Heart right ventricle (tissue), 16 donors: Measurements from ENCODE around the gene SP1. TPM values are rescaled to one million over a fixed set of nuclear protein-coding genes. Genes with fewer than 3 reads are reported as not detected.
"Not testable (repeated sequence)": the region's sequence is repeated elsewhere in the genome, so short reads cannot be mapped to it uniquely, and the experiment has no call there.

ENCODE experiments used
- ATAC-seq, 8 donors: fragments of 200-7000 bp; cut with Tn5 transposase; one replicate each; pipeline ENCODE4 v1.9.1; 2020; ENCODE audit warnings: mild to moderate bottlenecking in 8 of 8, moderate library complexity in 8 of 8, moderate number of reproducible peaks in 1 of 8
- DNase-seq, 2 donors: peaks; one replicate each; pipeline ENCODE4 v3.0.0-alpha.2; 2020
- H3K27ac ChIP-seq, 10 donors: fragments of 200-600 bp; sonication (generic) in 2 of 10; one replicate each; pipeline versions ENCODE4 v1.5.0 to v1.8.0; 2020 to 2022; ENCODE audit warnings: mild to moderate bottlenecking in 3 of 10
- H3K27me3 ChIP-seq, 7 donors: fragments of 200-600 bp; one replicate each; pipeline ENCODE4 v1.8.0; 2021 to 2022; ENCODE audit warnings: mild to moderate bottlenecking in 2 of 7
- H3K36me3 ChIP-seq, 9 donors: fragments of 200-600 bp; sonication (generic) in 1 of 9; one replicate each; pipeline versions ENCODE4 v1.5.0 to v1.8.0; 2020 to 2022; ENCODE audit warnings: mild to moderate bottlenecking in 2 of 9
- H3K4me1 ChIP-seq, 9 donors: fragments of 200-600 bp; sonication (generic) in 1 of 9; one replicate each; pipeline versions ENCODE4 v1.5.0 to v1.8.0; 2020 to 2022; ENCODE audit warnings: mild to moderate bottlenecking in 4 of 9
- H3K4me3 ChIP-seq, 10 donors: fragments of 200-600 bp; sonication (generic) in 2 of 10; one replicate each; pipeline versions ENCODE4 v1.5.0 to v1.8.0; 2020 to 2022; ENCODE audit warnings: mild to moderate bottlenecking in 7 of 10, moderate library complexity in 2 of 10
- H3K9me3 ChIP-seq, 11 donors: fragments of 200-600 bp in 10 of 11; sonication (generic) in 2 of 11; one replicate each; pipeline versions ENCODE4 v1.5.0 to v1.8.0; 2013 to 2022; ENCODE audit warnings: mild to moderate bottlenecking in 2 of 11, control low read depth in 1 of 11, moderate library complexity in 1 of 11
- WGBS, 2 donors: extraction: QIAGEN DNeasy Blood & Tissue Kit; methylation state at CpG; one replicate each; pipeline ENCODE4 v1.1.7; 2013; ENCODE audit warnings: inconsistent platforms in 1 of 2; 5-methylcytosine and 5-hydroxymethylcytosine counted together
- intact Hi-C, 10 donors: fragments of 100-400 bp; cut with DNase I; formaldehyde crosslinking; loops; one replicate each; pipeline versions ENCODE4 v1.11.1 to v1.14.2; 2022
- long read RNA-seq, 3 donors: library from polyadenylated mRNA; unstranded; transcript quantifications; one replicate each; pipeline ENCODE4 v2.0.0, GENCODE V29; 2020 to 2021
- polyA plus RNA-seq, 2 donors: library from polyadenylated mRNA; stranded (reverse); fragments of 200-250 nt; gene quantifications; one replicate each; pipeline ENCODE4 v1.2.3, GENCODE V29; 2013
- total RNA-seq, 10 donors: library from RNA; stranded (reverse); fragmentation: NEBNext Ultra II Directional in 3 of 10; extraction: Animal tissue kit (Norgen Biotek cat#: 25700) in 3 of 10; gene quantifications; one replicate each; pipeline versions ENCODE4 v1.2.1 to v1.2.4, GENCODE V29; 2021 to 2023
- TF ChIP-seq, protein P1 (sequence below), 9 donors: fragments of 200-600 bp; sonication (generic) in 2 of 9; IDR thresholded peaks; one replicate each; pipeline versions ENCODE4 v1.5.0 to v1.8.0; 2021 to 2022; ENCODE audit warnings: antibody characterized with exemption in 9 of 9, mild to moderate bottlenecking in 5 of 9, moderate library complexity in 1 of 9
- donor health status: Arrhythmogenic right ventricular cardiomyopathy.
- donor health status: ischemic (EF 13 %, LVEDD 7.1; RV severe dilation, severe dysfunction).
- donor health status: healthy with polysubstance abuse.
- donor health status: DM: no; HTN: yes; CAD: no.
- donor health status: DM: no; HTN: no; CAD: no.
- donor health status: ischemic (EF 25% LVEDD 6.9; RV normal size, moderate dysfunction).
- donor health status: ischemic (EF 25% LVEDD 5.7; RV mildly dilated, moderate dysfunction).
- donor health status: healthy.
- donor health status: DM: yes; HTN: yes; CAD: no.
- donor health status: Ischemic cardiomyopathy.
- donor health status: ischemic (EF 35%, LVEDD 5.7; RV mildly dilated, moderate dysfunction).
- donor health status: nonischemic (EF 11% LVEDD 7.7; RV severe dilation, severe dysfunction).
- donor health status: DM: yes; HTN: yes; CAD: no.
- donor health status: PGD.
- donor health status: ischemic (EF 29% LVEDD 5.4; RV normal size, mild dysfunction).
- donor health status: nonischemic (EF 23%, LVEDD 6.1; RV moderate dilation, normal function).

SP1 gene
- total RNA-seq: 10 to 100 TPM; 27.2 to 42.4 (median 32.3) TPM
- polyA plus RNA-seq: 1 to 10 TPM; 7.8 to 8.8 TPM
- long read RNA-seq, donor 1, partial matches to known transcripts: 0 of 7 reads
- long read RNA-seq, donor 1, other reads (novel, unspliced or antisense): 4 of 7 reads
- long read RNA-seq, donor 2, partial matches to known transcripts: 1 of 1 reads
- long read RNA-seq, donor 2, other reads (novel, unspliced or antisense): 0 of 1 reads
- long read RNA-seq, donor 3, partial matches to known transcripts: 0 of 4 reads
- long read RNA-seq, donor 3, other reads (novel, unspliced or antisense): 3 of 4 reads

DNA sequence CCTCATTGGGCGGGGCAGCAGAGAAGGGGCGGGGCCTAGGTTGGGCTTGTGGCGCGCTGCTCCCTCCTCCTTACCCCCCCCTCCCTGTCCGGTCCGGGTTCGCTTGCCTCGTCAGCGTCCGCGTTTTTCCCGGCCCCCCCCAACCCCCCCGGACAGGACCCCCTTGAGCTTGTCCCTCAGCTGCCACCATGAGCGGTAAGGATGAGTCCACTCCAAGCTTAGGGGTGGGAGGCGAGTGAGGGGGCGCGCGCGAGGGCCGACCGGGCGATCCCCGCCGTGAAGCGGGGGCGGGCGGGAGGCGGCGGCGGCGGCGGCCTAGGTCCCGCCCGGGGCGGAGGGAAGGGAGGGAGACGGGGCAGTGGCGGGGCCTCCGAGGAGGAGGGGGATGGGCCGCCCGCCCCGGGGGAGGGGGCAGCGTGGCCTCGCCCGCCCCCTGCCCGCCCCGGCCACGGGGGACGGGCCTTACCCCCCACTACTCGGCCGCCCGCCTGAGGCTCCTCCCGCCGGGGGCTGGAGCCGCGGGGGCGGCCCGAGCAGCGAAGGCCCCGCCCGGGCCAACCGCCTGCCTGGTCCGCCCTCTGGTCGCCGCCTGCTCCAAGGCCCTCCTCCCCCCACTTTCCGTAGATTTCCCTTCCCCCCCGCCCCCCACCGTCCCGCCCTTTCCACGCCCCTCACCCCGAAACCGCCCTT is at the start of gene SP1:
Gene SP1, plus strand, starts transcription at position 73 of the 690 bp plus-strand sequence. Its CDS starts 116 bp downstream, at position 189.
- WGBS, 2 donors: 0% methylated on average over 27 to 60 of the region's 71 CpGs
- peak; percentile 54 to 82 (median 72) for ATAC-seq
- Histone ChIP-seq H3K9me3 (no peaks in the 10 kb centered on the region), H3K4me3 (peak within 1 kb of the TSS; percentile 44 to 88 (median 64)), H3K4me1 (peaks cover 20 to 53% (median 51%) of the 10 kb centered on the region in 9 donors), H3K27me3 (no peaks in the 10 kb centered on the region), H3K36me3 (peaks cover 0 to 41% (median 33%) of the 10 kb centered on the region in 9 donors), H3K27ac (peak within 1 kb of the TSS; percentile 92 to 99 (median 98))
- peak; percentile 93 to 97 for DNase-seq
- TF ChIP-seq, protein P1, sequence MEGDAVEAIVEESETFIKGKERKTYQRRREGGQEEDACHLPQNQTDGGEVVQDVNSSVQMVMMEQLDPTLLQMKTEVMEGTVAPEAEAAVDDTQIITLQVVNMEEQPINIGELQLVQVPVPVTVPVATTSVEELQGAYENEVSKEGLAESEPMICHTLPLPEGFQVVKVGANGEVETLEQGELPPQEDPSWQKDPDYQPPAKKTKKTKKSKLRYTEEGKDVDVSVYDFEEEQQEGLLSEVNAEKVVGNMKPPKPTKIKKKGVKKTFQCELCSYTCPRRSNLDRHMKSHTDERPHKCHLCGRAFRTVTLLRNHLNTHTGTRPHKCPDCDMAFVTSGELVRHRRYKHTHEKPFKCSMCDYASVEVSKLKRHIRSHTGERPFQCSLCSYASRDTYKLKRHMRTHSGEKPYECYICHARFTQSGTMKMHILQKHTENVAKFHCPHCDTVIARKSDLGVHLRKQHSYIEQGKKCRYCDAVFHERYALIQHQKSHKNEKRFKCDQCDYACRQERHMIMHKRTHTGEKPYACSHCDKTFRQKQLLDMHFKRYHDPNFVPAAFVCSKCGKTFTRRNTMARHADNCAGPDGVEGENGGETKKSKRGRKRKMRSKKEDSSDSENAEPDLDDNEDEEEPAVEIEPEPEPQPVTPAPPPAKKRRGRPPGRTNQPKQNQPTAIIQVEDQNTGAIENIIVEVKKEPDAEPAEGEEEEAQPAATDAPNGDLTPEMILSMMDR (IDR thresholded peaks at IDR 0.05): no peak
- intact Hi-C loops: loop anchor here in 3 of 10 donors (1.0 to 5.0 kb wide), 4 partner anchors 27 to 61 kb away; partner anchors contain the start of genes AAAS (in 1 of the 3) and PRR13 (in 1 of the 3)

GRCh38 chr12:53330671-53331070 is 49.3 kb upstream of the SP1 start:
- intact Hi-C loops: no loop called here
- Histone ChIP-seq H3K4me3 (no peak overlapping the region), H3K9me3 (no peaks in the 10 kb centered on the region), H3K27me3 (peaks cover 0 to 69% (median 19%) of the 10 kb centered on the region in 7 donors), H3K4me1 (peaks cover 0 to 7% (median 5%) of the 10 kb centered on the region in 9 donors), H3K27ac (peak overlapping the region in 1 of 10 donors; percentile 15), H3K36me3 (no peaks in the 10 kb centered on the region)
- no peak for DNase-seq
- 50 to 52% methylated on average over 5 of the region's 5 CpGs for WGBS, 2 donors
- ATAC-seq: no peak
- TF ChIP-seq, protein P1 (IDR thresholded peaks at IDR 0.05): no peak

DNA sequence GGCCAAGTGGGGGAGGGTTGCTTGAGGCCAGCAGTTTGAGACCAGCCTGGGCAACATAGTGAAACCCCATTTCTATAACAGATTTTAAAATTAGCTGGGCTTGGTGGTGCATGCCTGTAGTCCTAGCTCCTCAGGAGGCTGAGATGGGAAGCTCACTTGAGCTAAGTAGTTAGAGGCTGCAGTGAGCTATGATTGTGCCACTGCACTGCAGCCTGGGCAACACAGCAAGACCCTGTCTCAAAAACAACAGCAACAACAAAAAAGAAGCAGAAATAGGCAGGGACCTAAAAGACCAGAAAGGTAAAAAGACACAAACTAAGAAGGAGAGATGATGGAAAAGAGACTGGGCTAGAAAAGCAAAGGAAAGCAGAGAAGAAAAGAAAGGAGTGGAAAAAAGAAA is 47.6 kb upstream of the SP1 start:
- peaks cover 0 to 70% (median 27%) of the 10 kb centered on the region in 7 donors for H3K27me3 ChIP-seq
- H3K36me3 ChIP-seq, ATAC-seq, DNase-seq, H3K4me3 ChIP-seq, intact Hi-C loops, H3K4me1 ChIP-seq, H3K9me3 ChIP-seq, H3K27ac ChIP-seq: not testable (repeated sequence)

- no peak overlapping the region for H3K4me3 ChIP-seq
- intact Hi-C loops: no loop called here
- peaks cover 0 to 71% (median 27%) of the 10 kb centered on the region in 7 donors for H3K27me3 ChIP-seq
- no peak overlapping the region for H3K27ac ChIP-seq
- ATAC-seq: no peak
- H3K36me3 ChIP-seq: no peaks in the 10 kb centered on the region
- TF ChIP-seq, protein P1 (IDR thresholded peaks at IDR 0.05): no peak
- WGBS, 2 donors: 44 to 52% methylated on average over 15 of the region's 15 CpGs
- peaks cover 0 to 5% (median 0%) of the 10 kb centered on the region in 9 donors for H3K4me1 ChIP-seq
- DNase-seq: no peak
- H3K9me3 ChIP-seq: no peaks in the 10 kb centered on the region
Observed at GRCh38 chr12:53332744-53333143, 47.2 kb upstream of the SP1 start.
